GM13977 (cell line): Measurements from ENCODE around the gene SLC16A5.

Experiments
- DNase-seq: peaks from one replicate; pipeline ENCODE4 v3.0.0; 2012; ENCODE audit warnings: low spot score
- in situ Hi-C: fragments of 300-500 bp; cut with MboI; formaldehyde crosslinking; loops from one replicate; pipeline ENCODE4 v1.12.0; 2022; ENCODE audit warnings: low sequenced_read_pairs, low pct_unique_long_range_greater_than_20kb, mixed read lengths, inconsistent platforms; ENCODE audit not compliant: unreplicated experiment
- TF ChIP-seq, protein P1 (sequence below): IDR thresholded peaks from 2 replicates; pipeline ENCODE4 v1.5.1; 2012; ENCODE audit warnings: mild to moderate bottlenecking, control low read depth; ENCODE audit not compliant: insufficient read depth; ENCODE audit errors: extremely low read depth, missing control alignments

The SLC16A5 gene

DNA sequence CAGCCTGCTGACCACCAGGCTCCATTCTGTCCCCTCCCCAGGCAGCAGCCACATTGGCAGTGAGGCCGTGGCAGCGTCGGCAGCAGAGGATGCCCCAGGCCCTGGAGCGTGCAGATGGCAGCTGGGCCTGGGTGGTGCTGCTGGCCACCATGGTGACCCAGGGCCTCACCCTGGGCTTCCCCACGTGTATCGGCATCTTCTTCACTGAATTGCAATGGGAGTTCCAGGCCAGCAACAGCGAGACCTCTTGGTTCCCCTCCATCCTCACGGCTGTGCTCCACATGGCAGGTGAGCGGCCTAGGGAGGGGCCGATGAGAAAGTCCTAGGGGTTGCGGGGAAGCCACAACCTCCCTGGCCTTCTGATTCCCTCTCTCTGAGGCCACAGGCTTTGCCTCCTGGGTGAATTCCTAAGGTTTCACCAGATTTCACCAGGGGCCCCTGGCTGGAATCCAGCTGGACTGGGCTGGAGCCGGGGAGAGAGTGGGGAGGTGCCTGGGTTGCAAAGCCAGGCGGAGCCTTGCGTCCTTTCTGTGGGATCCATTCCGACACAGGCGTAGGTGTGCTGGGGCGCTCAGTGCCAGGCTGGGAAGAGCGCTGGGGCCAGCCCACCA lies 5.9 kb downstream of the SLC16A5 start:
- DNase-seq = no peak
- in situ Hi-C loops = no loop called here
- TF ChIP-seq, protein P1, sequence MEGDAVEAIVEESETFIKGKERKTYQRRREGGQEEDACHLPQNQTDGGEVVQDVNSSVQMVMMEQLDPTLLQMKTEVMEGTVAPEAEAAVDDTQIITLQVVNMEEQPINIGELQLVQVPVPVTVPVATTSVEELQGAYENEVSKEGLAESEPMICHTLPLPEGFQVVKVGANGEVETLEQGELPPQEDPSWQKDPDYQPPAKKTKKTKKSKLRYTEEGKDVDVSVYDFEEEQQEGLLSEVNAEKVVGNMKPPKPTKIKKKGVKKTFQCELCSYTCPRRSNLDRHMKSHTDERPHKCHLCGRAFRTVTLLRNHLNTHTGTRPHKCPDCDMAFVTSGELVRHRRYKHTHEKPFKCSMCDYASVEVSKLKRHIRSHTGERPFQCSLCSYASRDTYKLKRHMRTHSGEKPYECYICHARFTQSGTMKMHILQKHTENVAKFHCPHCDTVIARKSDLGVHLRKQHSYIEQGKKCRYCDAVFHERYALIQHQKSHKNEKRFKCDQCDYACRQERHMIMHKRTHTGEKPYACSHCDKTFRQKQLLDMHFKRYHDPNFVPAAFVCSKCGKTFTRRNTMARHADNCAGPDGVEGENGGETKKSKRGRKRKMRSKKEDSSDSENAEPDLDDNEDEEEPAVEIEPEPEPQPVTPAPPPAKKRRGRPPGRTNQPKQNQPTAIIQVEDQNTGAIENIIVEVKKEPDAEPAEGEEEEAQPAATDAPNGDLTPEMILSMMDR = no peak

DNA sequence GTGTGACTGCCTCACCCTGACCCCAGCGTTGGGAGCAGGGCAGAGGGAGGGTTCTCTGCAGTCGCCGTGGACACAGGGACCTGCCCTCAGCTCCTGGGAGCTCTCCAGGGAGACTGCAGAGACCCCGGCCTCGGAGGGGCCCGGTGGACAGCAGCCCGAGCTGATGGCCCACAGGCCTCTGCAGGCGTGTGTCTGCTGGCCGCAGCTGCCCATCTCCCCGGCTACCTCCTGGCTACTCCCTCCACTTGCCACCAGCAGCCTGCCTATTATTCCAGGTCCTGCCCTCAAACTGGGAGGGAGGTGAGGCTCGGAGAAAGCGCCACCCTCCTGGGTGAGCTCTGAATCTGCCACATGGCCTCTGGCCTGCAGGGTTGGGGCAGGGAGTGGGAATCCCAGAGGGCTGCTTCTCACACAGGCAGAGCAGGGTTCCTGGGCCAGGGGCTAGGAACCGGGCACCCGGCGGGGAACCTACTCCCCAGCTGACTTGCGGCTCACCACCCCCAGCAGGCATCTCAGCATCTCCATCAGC lies 7.2 kb downstream of the SLC16A5 start:
- in situ Hi-C loops = no loop called here
- TF ChIP-seq, protein P1 = no peak
- no peak for DNase-seq

- TF ChIP-seq, protein P1 = no peak
- in situ Hi-C loops = no loop called here
- no peak for DNase-seq
Observed at GRCh38 chr17:75096082-75096625, 8.4 kb downstream of the SLC16A5 start.

- no peak for DNase-seq
- TF ChIP-seq, protein P1 = no peak
- in situ Hi-C loops = no loop called here
Observed at GRCh38 chr17:75097865-75098264, 10.1 kb downstream of the SLC16A5 start.

GRCh38 chr17:75098861-75099260 lies 11.1 kb downstream of the SLC16A5 start:
- TF ChIP-seq, protein P1 = no peak

DNA sequence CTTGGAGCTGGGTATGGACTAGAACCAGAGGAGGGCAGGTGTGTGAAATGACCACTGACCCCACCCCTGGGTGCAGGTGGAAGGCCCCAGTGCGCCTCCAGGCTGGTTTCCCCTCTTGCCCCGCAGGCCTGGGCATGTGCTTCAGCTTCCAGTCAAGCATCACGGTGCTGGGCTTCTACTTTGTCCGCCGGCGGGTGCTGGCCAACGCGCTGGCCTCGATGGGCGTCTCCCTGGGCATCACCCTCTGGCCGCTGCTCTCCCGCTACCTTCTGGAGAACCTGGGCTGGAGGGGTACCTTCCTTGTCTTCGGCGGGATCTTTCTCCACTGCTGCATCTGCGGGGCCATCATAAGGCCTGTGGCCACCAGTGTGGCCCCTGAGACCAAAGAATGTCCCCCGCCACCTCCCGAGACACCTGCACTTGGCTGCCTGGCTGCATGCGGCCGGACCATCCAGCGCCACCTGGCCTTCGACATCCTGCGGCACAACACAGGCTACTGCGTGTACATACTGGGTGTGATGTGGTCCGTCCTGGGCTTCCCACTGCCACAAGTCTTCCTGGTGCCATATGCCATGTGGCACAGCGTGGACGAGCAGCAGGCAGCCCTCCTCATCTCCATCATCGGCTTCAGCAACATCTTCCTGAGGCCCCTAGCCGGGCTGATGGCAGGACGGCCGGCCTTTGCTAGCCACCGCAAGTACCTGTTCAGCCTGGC lies 12.3 kb downstream of the SLC16A5 start:
- in situ Hi-C loops = no loop called here
- TF ChIP-seq, protein P1 = no peak
- DNase-seq = no peak

More at GRCh38 chr17:75098861-75099260, 11.1 kb downstream of the SLC16A5 start:
- in situ Hi-C loops = no loop called here
- no peak for DNase-seq
